GM23248 (cell line): ENCODE measurements around the gene CHRNA4. TPM values are rescaled to one million over a fixed set of nuclear protein-coding genes. Genes with fewer than 3 reads are reported as not detected.

Source experiments
- DNase-seq: peaks from one replicate; pipeline ENCODE4 v3.0.0-alpha.2; 2015
- H2AFZ ChIP-seq: fragments of 200-600 bp; sonication (generic); 2 replicates; pipeline ENCODE4 v1.6.1; 2016; ENCODE audit warnings: antibody characterized with exemption
- H3F3A ChIP-seq: fragments of 200-600 bp; sonication (generic); 2 replicates; pipeline ENCODE4 v1.6.1; 2016; ENCODE audit warnings: mild to moderate bottlenecking, antibody characterized with exemption, mixed run types; ENCODE audit not compliant: insufficient read depth
- H3K27ac ChIP-seq: fragments of 200-600 bp; sonication (generic); 2 replicates; pipeline ENCODE4 v1.5.1; 2016; ENCODE audit warnings: mild to moderate bottlenecking
- H3K27me3 ChIP-seq: fragments of 200-600 bp; sonication (generic); replicated peaks from 2 replicates; pipeline ENCODE4 v1.6.1; 2016; ENCODE audit warnings: mild to moderate bottlenecking; ENCODE audit not compliant: insufficient read depth
- H3K36me3 ChIP-seq: fragments of 200-600 bp; sonication (generic); 2 replicates; pipeline ENCODE4 v1.6.1; 2016; ENCODE audit warnings: low read depth, mild to moderate bottlenecking
- H3K4me1 ChIP-seq: fragments of 200-600 bp; sonication (generic); 2 replicates; pipeline ENCODE4 v1.6.1; 2016; ENCODE audit warnings: mild to moderate bottlenecking; ENCODE audit not compliant: insufficient read depth
- H3K4me2 ChIP-seq: fragments of 200-600 bp; sonication (generic); one replicate; pipeline ENCODE4 v1.6.1; 2016; ENCODE audit warnings: mild to moderate bottlenecking; ENCODE audit not compliant: unreplicated experiment
- H3K4me3 ChIP-seq: fragments of 200-600 bp; sonication (generic); 2 replicates; pipeline ENCODE4 v1.5.1; 2016; ENCODE audit warnings: mild to moderate bottlenecking
- H3K79me2 ChIP-seq: fragments of 200-600 bp; sonication (generic); 2 replicates; pipeline ENCODE4 v1.6.1; 2016; ENCODE audit warnings: mild to moderate bottlenecking; ENCODE audit not compliant: insufficient read depth
- H3K9ac ChIP-seq: fragments of 200-600 bp; sonication (generic); 2 replicates; pipeline ENCODE4 v1.6.1; 2016; ENCODE audit warnings: mild to moderate bottlenecking
- H3K9me2 ChIP-seq: fragments of 200-600 bp; sonication (generic); 2 replicates; pipeline ENCODE4 v1.6.1; 2016; ENCODE audit warnings: mixed run types, mild to moderate bottlenecking, moderate library complexity; ENCODE audit not compliant: insufficient read depth
- H3K9me3 ChIP-seq: fragments of 200-600 bp; sonication (generic); one replicate; pipeline ENCODE4 v1.6.1; 2017; ENCODE audit warnings: low read depth
- H4K20me1 ChIP-seq: fragments of 200-600 bp; sonication (generic); 2 replicates; pipeline ENCODE4 v1.6.0; 2016; ENCODE audit not compliant: insufficient read depth
- EZH2 ChIP-seq: fragments of 200-600 bp; sonication (generic); IDR thresholded peaks from 2 replicates; pipeline ENCODE4 v1.6.1; 2018; ENCODE audit warnings: antibody characterized with exemption, mild to moderate bottlenecking; ENCODE audit not compliant: insufficient read depth, poor library complexity, severe bottlenecking
- EZH2phosphoT487 ChIP-seq: fragments of 200-600 bp; sonication (generic); IDR thresholded peaks from 2 replicates; pipeline ENCODE4 v1.6.1; 2018; ENCODE audit warnings: antibody characterized with exemption, moderate library complexity, mild to moderate bottlenecking, low read depth; ENCODE audit not compliant: insufficient read depth
- WGBS, 2 experiments: methylation state at CpG; one replicate each; pipeline ENCODE4 v1.1.6; 2015 to 2017; ENCODE audit warnings: low lambda C conversion rate in 2 of 2, low coverage in 1 of 2; ENCODE audit errors: missing lambda C conversion rate in 2 of 2; 5-methylcytosine and 5-hydroxymethylcytosine counted together
- in situ Hi-C: fragments of 300-500 bp; cut with MboI; formaldehyde crosslinking; loops from 2 replicates; pipeline ENCODE4 v1.15.0; 2020
- polyA plus RNA-seq: library from polyadenylated mRNA; unstranded; fragments of >200 nt; fragmentation: Nextera tagmentation; extraction: Ambion mirVana; gene quantifications from 2 replicates; pipeline ENCODE4 v1.2.1, GENCODE V29; 2016
- total RNA-seq: library from RNA; depleted of rRNA; stranded (reverse); fragments of >200 nt; shearing (Covaris generic); gene quantifications from 2 replicates; pipeline ENCODE4 v1.2.3, GENCODE V29; 2014

Gene CHRNA4
- total and polyA plus RNA-seq, 2 experiments from 2014 or later: not detected

- H3F3A ChIP-seq: no peaks in the 10 kb centered on the region
- WGBS, 2 experiments: 67 to 72% methylated on average over 18 to 25 of the region's 27 CpGs
- no peak overlapping the region for H3K27ac ChIP-seq
- H2AFZ ChIP-seq: no peak overlapping the region
- H3K9me2 ChIP-seq: no peaks in the 10 kb centered on the region
- no peak overlapping the region for H3K4me2 ChIP-seq
- H4K20me1 ChIP-seq: no peaks in the 10 kb centered on the region
- DNase-seq: no peak
- no peaks in the 10 kb centered on the region for H3K9me3 ChIP-seq
- no peaks in the 10 kb centered on the region; the same call in 1 of the 2 replicates for H3K27me3 ChIP-seq
- no peak overlapping the region for H3K9ac ChIP-seq
- H3K4me1 ChIP-seq: no peaks in the 10 kb centered on the region
- H3K4me3 ChIP-seq: no peak overlapping the region
- in situ Hi-C loops: no loop called here
- no peak for TF ChIP-seq EZH2
- no peak for TF ChIP-seq EZH2phosphoT487
- no peaks in the 10 kb centered on the region for H3K36me3 ChIP-seq
- no peaks in the 10 kb centered on the region for H3K79me2 ChIP-seq
Measured at GRCh38 chr20:63407928-63408683, 47.0 kb upstream of the CHRNA4 start.

- H3F3A ChIP-seq: no peaks in the 10 kb centered on the region
- H3K4me2 ChIP-seq: no peak overlapping the region
- H3K27ac ChIP-seq: no peak overlapping the region
- in situ Hi-C loops: no loop called here
- TF ChIP-seq EZH2phosphoT487 (no peak), EZH2 (no peak)
- no peaks in the 10 kb centered on the region for H3K79me2 ChIP-seq
- no peaks in the 10 kb centered on the region for H3K9me2 ChIP-seq
- H3K4me1 ChIP-seq: no peaks in the 10 kb centered on the region
- 81 to 84% methylated on average over 46 to 60 of the region's 60 CpGs for WGBS, 2 experiments
- H3K9ac ChIP-seq: no peak overlapping the region
- no peaks in the 10 kb centered on the region for H4K20me1 ChIP-seq
- no peaks in the 10 kb centered on the region for H3K9me3 ChIP-seq
- H3K4me3 ChIP-seq: no peak overlapping the region
- DNase-seq: no peak
- H2AFZ ChIP-seq: no peak overlapping the region
- no peaks in the 10 kb centered on the region for H3K36me3 ChIP-seq
- H3K27me3 ChIP-seq: no peaks in the 10 kb centered on the region
Measured at GRCh38 chr20:63406617-63407245, 45.6 kb upstream of the CHRNA4 start.

GRCh38 chr20:63406011-63406410, 44.9 kb upstream of the CHRNA4 start:
- H3K36me3 ChIP-seq: no peaks in the 10 kb centered on the region
- TF ChIP-seq EZH2 (no peak), EZH2phosphoT487 (no peak)
- no peak overlapping the region for H2AFZ ChIP-seq
- H3F3A ChIP-seq: no peaks in the 10 kb centered on the region
- no peaks in the 10 kb centered on the region for H3K9me3 ChIP-seq
- H4K20me1 ChIP-seq: no peaks in the 10 kb centered on the region
- H3K4me1 ChIP-seq: no peaks in the 10 kb centered on the region
- H3K27ac ChIP-seq: no peak overlapping the region
- H3K4me2 ChIP-seq: no peak overlapping the region
- no peaks in the 10 kb centered on the region for H3K79me2 ChIP-seq
- no peaks in the 10 kb centered on the region for H3K27me3 ChIP-seq
- WGBS, 2 experiments: 70% methylated on average over 22 to 23 of the region's 23 CpGs
- DNase-seq: no peak
- in situ Hi-C loops: no loop called here
- H3K4me3 ChIP-seq: no peak overlapping the region
- no peaks in the 10 kb centered on the region for H3K9me2 ChIP-seq
- no peak overlapping the region for H3K9ac ChIP-seq

- in situ Hi-C loops: no loop called here
- no peak overlapping the region for H3K9ac ChIP-seq
- H2AFZ ChIP-seq: no peak overlapping the region
- no peaks in the 10 kb centered on the region for H3K79me2 ChIP-seq
- H3K4me1 ChIP-seq: no peaks in the 10 kb centered on the region
- H3K36me3 ChIP-seq: no peaks in the 10 kb centered on the region
- no peak for DNase-seq
- H3K9me3 ChIP-seq: no peaks in the 10 kb centered on the region
- H3K27me3 ChIP-seq: no peaks in the 10 kb centered on the region
- WGBS, 2 experiments: 33% methylated on average over 29 to 31 of the region's 31 CpGs
- H3F3A ChIP-seq: no peaks in the 10 kb centered on the region
- no peak overlapping the region for H3K27ac ChIP-seq
- H3K4me2 ChIP-seq: no peak overlapping the region
- no peaks in the 10 kb centered on the region for H4K20me1 ChIP-seq
- no peaks in the 10 kb centered on the region for H3K9me2 ChIP-seq
- H3K4me3 ChIP-seq: no peak overlapping the region
- no peak for TF ChIP-seq EZH2
- TF ChIP-seq EZH2phosphoT487: no peak
Measured at GRCh38 chr20:63405102-63405730, 44.1 kb upstream of the CHRNA4 start.
